ENCODE data around the gene PTPRM. TPM values are rescaled to one million over a fixed set of nuclear protein-coding genes. Genes with fewer than 3 reads are reported as not detected.

Gene PTPRM
- total RNA-seq, 1 donor from 2014 or later: 102 TPM

- FAIRE-seq: no peak
- no peak for DNase-seq (ENCODE audit: low spot score in 2 of 2)
Measured at GRCh38 chr18:8124232-8125146, 557.4 kb downstream of the PTPRM start.

- no peak for FAIRE-seq
- no peak for DNase-seq (ENCODE audit: low spot score in 2 of 2)
Measured at GRCh38 chr18:8130096-8130495, 563.0 kb downstream of the PTPRM start.

- DNase-seq (ENCODE audit: low spot score in 2 of 2) (no peak), FAIRE-seq (no peak)
Measured at GRCh38 chr18:8133032-8133431, 565.9 kb downstream of the PTPRM start.

DNA sequence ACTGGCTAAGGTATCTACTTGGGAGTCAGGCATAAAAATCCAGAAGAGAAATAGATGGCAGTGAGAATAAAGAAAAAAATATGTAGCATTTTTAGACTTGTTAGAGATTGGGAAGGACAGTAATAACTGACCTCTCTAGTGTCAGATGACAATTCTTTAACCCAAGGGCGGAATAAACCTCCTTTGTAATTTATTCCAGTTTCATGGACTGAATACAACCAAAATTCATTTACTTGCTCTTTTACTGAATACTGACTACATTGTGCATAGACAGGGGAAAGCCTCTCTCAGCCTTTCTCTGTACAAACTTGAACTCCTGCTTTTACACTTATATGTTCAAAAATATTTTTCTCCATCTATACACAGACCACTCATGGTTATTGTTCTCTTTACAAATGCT is 566.8 kb downstream of the PTPRM start:
- no peak for FAIRE-seq
- no peak for DNase-seq (ENCODE audit: low spot score in 2 of 2)

DNA sequence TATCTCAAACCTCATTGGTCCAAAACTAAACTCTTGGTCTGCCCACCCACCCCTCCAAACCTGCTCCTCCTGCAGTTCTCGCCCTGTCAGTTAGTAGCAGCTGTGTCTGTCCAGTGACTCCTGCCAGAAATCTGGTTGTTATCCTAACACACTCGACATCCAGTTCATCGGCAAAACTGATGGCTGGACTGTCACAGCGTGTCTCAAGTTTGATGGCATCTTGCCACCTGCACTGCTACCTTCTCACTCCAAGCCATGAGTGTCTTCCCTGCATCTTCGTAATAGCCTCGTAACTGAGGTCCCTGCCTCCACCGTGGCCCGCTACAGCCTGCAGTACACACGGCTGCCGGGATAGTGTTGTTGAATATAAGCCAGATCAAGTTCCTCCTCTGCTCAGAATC is 572.0 kb downstream of the PTPRM start:
- no peak for FAIRE-seq
- DNase-seq (ENCODE audit: low spot score in 2 of 2): no peak

- FAIRE-seq (no peak), DNase-seq (ENCODE audit: low spot score in 2 of 2) (no peak)
Measured at GRCh38 chr18:8139891-8140406, 572.8 kb downstream of the PTPRM start.

DNA sequence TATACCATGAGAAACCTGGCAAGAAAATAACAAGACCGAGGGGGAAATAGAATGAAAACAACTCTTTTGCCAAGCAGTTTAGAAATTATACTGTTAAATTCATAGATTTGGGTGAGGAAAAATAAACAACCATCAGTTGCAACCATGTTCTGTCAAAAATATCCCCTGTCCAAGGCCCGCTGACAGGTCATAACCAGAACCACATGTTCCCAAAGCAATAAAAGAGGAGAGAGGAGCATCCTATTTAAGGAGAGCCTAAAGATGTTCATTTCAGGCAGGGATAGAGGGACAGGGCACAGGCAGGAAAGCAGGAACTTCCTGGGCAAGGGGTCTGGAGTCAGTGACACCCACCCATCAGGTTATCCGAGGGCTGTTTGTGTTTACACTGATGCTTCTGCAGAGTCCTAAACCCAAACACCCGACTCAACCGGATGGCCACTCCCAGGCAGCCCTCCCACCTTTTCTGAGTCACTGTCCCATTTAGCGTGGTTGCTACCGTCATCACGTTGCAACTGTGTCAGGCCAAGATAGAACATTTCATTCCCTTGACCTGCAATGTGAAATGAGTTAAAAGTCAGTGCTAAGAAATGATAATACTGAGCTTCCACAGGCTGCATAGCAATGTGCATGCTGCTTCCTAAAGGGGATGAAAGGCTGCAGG is 573.9 kb downstream of the PTPRM start:
- DNase-seq (ENCODE audit: low spot score in 2 of 2) (no peak), FAIRE-seq (no peak)

GRCh38 chr18:8142131-8142711 is 575.1 kb downstream of the PTPRM start:
- no peak for FAIRE-seq
- no peak for DNase-seq (ENCODE audit: low spot score in 2 of 2)

DNA sequence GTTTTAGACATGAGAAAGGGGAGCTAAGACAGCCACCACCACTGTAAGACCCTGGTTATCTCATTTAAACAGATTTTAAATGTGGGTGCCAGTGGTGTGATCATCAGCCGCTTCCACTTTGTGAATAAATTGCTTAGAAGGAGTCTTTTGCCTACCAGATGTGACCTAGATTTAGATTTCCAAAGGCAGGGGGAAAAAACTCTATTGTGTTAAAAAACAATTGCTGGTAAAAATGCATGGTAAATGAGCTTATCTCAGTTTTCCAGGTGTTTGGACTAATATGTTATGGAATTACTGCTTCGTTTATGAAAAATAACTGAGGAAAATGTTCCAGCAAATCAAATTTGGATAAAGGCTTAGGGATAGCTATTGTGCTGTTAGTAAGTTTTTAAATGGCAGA is 575.8 kb downstream of the PTPRM start:
- DNase-seq (ENCODE audit: low spot score in 2 of 2) (no peak), FAIRE-seq (no peak)

DNA sequence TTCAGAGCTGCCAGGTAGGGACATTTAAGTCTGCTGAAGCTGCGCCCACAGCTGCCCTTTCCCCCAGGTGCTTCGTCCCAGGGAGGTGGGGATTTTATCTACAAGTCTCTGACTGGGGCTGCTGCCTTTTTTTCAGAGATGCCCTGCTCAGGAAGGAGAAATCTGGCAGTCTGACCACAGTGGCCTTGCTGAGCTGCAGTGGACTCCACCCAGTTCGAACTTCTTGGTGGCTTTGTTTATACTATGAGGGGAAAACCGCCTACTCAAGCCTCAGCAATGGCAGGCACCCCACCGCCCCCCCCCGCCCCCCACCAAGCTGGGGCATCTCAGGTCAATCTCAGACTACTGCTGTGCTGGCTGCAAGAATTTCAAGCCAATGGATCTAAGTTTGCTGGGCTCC is 584.1 kb downstream of the PTPRM start:
- DNase-seq (ENCODE audit: low spot score in 2 of 2) (no peak), FAIRE-seq (no peak)

DNA sequence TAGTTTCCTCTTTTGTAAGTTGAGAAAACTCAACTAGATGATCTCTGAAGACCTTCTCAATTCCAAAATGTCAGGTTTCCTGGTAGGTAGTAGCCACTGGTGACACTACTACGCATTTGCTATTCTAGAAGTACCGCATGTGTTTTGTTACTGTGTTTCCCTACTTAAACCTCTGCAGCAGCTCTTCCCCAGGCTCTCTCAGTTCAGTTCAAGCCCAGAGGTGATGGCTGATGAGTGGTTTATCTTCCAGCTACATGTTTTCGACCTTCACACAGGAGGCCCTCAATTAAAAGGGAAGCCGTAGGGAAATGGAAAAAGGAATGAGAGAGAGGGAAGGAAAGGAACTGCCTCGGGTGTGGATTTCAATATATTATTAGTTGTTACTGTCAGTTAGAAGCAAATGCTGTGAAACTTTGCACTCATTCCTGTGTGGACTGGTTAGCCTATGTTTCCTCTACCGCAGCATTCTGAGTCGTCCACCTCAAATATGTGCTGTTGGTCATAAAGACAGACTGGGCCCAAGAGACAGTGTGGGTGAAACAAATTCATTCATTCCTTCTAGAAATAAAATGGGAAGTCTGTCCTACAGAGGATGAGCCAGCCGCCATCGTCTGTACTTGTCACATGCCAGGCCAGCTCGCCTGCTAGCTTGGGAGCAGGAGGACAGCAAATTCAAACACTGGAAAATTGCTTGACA is 586.9 kb downstream of the PTPRM start:
- no peak for DNase-seq (ENCODE audit: low spot score in 2 of 2)

GRCh38 chr18:8162802-8163201 is 595.7 kb downstream of the PTPRM start:
- DNase-seq (ENCODE audit: low spot score in 2 of 2): no peak

More for the DNA sequence above, 586.9 kb downstream of the PTPRM start:
- no peak for FAIRE-seq

DNA sequence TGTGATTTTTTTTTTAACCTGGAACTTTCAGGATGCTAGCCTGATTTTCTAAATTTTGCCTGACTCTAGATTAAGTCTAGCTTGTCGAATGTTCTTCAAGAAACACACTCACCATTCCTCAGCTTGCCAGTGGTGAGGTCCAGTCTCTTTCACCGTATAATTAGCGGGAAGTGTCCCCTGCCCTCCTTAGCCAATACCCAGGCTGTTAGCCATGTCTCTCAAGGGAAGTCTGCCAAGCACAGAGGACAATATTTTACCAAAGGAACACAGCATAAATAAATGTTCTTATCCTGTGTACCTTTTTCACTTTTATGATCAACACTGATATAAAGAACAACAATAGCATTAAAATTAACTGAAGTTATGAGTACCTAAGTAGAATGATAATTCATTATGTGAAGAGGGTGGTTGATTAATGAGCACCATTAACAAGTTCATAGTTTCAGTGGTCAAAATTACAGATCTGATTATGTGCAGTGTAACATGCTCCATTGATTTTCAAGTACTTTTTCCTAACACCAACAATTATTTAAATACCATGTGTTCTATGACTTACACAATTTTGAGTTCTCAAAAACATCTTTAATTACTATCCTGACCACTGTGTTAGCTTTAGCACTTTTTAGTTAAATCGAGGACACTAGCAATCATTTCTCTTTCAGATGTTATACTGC is 596.3 kb downstream of the PTPRM start:
- DNase-seq (ENCODE audit: low spot score in 2 of 2): no peak
- no peak for FAIRE-seq

More at GRCh38 chr18:8162802-8163201, 595.7 kb downstream of the PTPRM start:
- FAIRE-seq: no peak

GRCh38 chr18:8165095-8165494 is 598.0 kb downstream of the PTPRM start:
- FAIRE-seq (no peak), DNase-seq (ENCODE audit: low spot score in 2 of 2) (no peak)

DNA sequence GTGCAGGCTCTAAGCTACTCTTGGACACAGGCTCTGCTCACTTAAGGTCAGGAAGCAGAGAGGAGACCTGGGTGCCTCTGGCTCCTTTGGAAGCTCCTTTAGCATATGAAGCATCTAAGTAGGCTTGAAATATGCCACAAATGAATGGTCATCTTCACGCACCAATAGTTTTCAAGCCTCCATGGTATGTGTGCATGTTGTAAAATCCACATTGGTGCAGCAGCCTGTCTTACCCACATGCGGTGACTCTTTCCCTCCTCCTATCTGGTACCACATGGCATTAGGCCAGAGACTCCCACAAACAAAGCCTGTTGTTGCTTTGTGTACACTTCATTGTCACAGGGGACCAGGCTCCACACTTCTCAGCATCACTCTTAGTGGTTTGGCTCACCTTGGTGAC is 599.9 kb downstream of the PTPRM start:
- no peak for FAIRE-seq

GRCh38 chr18:8167673-8168072 is 600.6 kb downstream of the PTPRM start:
- DNase-seq (ENCODE audit: low spot score in 2 of 2) (no peak), FAIRE-seq (no peak)

More for the DNA sequence above, 599.9 kb downstream of the PTPRM start:
- no peak for DNase-seq (ENCODE audit: low spot score in 2 of 2)

DNA sequence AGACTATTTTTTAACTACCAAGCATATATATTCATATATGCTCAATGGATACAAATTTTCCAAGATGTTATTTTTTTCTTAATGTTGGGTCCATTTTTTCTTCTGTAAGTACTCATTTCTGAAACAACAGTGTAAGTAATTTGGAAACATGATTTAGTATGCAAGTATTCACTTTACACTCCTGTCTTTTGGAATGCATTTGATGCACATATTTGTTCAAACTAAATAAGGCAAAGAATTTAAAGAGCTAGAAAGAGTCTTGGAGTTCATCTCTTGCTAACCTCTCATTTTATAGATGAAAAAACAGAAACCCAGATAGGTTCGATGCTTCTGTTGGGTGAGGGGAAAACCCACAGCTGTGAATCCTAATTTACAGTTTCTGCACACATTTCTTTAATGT is 602.6 kb downstream of the PTPRM start:
- FAIRE-seq (no peak), DNase-seq (ENCODE audit: low spot score in 2 of 2) (no peak)

- no peak for DNase-seq (ENCODE audit: low spot score in 2 of 2)
- no peak for FAIRE-seq
Measured at GRCh38 chr18:8174771-8175170, 607.7 kb downstream of the PTPRM start.

DNA sequence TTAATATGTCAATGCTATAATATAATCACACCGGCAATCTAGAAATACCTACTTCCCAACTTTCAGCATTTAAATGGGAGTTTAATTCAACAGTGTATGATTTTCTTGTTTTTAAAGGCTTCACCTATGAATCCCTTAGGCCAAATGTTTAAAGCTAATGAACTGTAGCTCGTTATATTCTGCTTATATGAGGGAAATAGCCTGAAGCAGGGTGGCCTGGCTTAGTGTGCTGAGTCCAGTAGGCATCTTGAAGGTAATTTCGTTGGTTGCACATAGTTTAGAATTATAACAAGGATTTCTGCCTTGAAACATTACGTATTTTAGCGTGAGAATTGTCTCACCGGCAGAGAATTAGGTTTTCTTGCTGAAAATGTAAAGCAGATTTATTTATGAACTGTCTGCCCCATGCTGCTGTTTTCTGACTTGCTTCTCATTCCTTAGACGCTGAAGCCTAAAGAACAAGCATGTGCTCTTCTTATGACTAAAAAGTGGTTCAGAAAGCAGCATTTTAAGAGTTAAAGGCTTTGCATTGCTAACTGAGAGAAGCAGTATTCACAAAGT is 608.5 kb downstream of the PTPRM start:
- FAIRE-seq (no peak), DNase-seq (ENCODE audit: low spot score in 2 of 2) (no peak)

DNA sequence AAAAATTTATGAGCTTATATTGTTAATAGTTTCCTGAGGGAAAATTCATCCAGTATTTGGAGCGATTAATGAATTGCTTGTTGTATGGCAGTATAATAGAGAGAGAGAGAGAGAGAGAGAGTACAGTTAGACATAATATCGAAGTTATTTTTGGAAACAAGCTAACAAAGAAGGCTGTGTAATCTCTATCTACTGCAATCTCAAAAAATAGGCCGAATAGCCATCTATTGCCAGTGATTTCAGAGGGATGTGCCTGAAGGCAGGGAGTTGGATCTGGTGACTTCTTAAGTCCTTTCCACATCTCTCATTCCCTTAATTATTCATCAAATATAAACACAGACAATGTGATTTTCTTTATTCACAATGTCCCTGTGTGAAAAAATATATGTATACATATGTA is 609.0 kb downstream of the PTPRM start:
- no peak for DNase-seq (ENCODE audit: low spot score in 2 of 2)
- no peak for FAIRE-seq

Data from frontal cortex (tissue), 4 donors.